Smooth muscle cell (in vitro differentiated cells): Measurements from ENCODE around the gene MAGI1. TPM values are rescaled to one million over a fixed set of nuclear protein-coding genes. Genes with fewer than 3 reads are reported as not detected.

Experiments used
- DNase-seq: peaks from one replicate; lab custom pipeline; 2025; ENCODE audit not compliant: unreplicated experiment; lab: John Stamatoyannopoulos, UW
- H2AFZ ChIP-seq: fragments of 200-600 bp; sonication (generic); 2 replicates; pipeline ENCODE4 v1.6.0; 2016; ENCODE audit warnings: antibody characterized with exemption, low read depth, mild to moderate bottlenecking
- H3F3A ChIP-seq: fragments of 200-600 bp; sonication (generic); 2 replicates; pipeline ENCODE4 v1.6.0; 2017; ENCODE audit warnings: antibody characterized with exemption, low read depth
- H3K27ac ChIP-seq: fragments of 200-600 bp; sonication (generic); 2 replicates; pipeline ENCODE4 v1.5.1; 2016; ENCODE audit warnings: low read depth, mild to moderate bottlenecking
- H3K27me3 ChIP-seq: fragments of 200-600 bp; sonication (generic); 2 replicates; pipeline ENCODE4 v1.6.1; 2016; ENCODE audit warnings: low read depth, mild to moderate bottlenecking
- H3K36me3 ChIP-seq: fragments of 200-600 bp; sonication (generic); 2 replicates; pipeline ENCODE4 v1.5.1; 2016; ENCODE audit warnings: low read depth
- H3K4me1 ChIP-seq: fragments of 200-600 bp; sonication (generic); 2 replicates; pipeline ENCODE4 v1.5.1; 2016; ENCODE audit warnings: low read depth
- H3K4me2 ChIP-seq: fragments of 200-600 bp; sonication (generic); 2 replicates; pipeline ENCODE4 v1.6.0; 2016; ENCODE audit warnings: mild to moderate bottlenecking
- H3K4me3 ChIP-seq: fragments of 200-600 bp; sonication (generic); 2 replicates; pipeline ENCODE4 v1.5.1; 2016; ENCODE audit warnings: mild to moderate bottlenecking
- H3K79me2 ChIP-seq: fragments of 200-600 bp; sonication (generic); 2 replicates; pipeline ENCODE4 v1.6.0; 2016; ENCODE audit warnings: low read depth, mild to moderate bottlenecking
- H3K9ac ChIP-seq: fragments of 200-600 bp; sonication (generic); 2 replicates; pipeline ENCODE4 v1.6.0; 2016; ENCODE audit warnings: low read depth
- H3K9me3 ChIP-seq: fragments of 200-600 bp; sonication (generic); replicated peaks from 2 replicates; pipeline ENCODE4 v1.5.1; 2016; ENCODE audit warnings: low read depth
- H4K20me1 ChIP-seq: fragments of 200-600 bp; sonication (generic); 2 replicates; pipeline ENCODE4 v1.6.0; 2016; ENCODE audit warnings: low read depth
- WGBS: methylation state at CpG from one replicate; pipeline ENCODE4 v1.1.7; 2016; ENCODE audit warnings: low lambda C conversion rate; 5-methylcytosine and 5-hydroxymethylcytosine counted together
- polyA plus RNA-seq: library from polyadenylated mRNA; unstranded; fragments of >200 nt; fragmentation: Nextera tagmentation; extraction: Ambion mirVana; gene quantifications from 2 replicates; pipeline ENCODE4 v1.2.1, GENCODE V29; 2016
- total RNA-seq: library from RNA; depleted of rRNA; stranded (reverse); fragments of >200 nt; gene quantifications from 2 replicates; pipeline ENCODE4 v1.2.3, GENCODE V29; 2014
- TF ChIP-seq, protein P1 (sequence below): fragments of 200-600 bp; sonication (generic); IDR thresholded peaks from 2 replicates; pipeline ENCODE4 v1.5.1; 2017; ENCODE audit warnings: borderline replicate concordance, mild to moderate bottlenecking, antibody characterized with exemption; ENCODE audit not compliant: insufficient read depth, poor library complexity, severe bottlenecking

The MAGI1 gene
- total and polyA plus RNA-seq, 2 experiments from 2014 or later = 9.9 to 23.3 TPM

DNA sequence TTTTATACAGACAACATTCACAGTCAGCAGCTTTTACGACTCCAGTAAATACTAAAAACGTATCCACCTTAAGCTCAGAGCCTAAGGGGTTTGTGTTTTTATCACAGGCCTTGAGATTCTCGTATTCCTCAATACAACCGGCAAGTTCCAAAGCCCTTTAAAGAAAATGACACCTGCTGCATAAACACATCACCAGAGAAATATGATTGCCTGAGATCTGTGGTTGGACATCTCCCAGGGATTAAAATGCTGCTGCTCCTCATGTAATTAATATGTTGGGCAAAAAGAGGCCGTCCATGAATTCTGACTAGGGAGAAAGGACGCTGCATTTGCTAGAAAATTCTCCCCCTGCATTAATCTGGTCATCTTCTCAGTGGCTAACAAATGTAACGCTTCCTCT, 544.8 kb downstream of the MAGI1 start:
- no peak overlapping the region for H3K9ac ChIP-seq
- no peaks in the 10 kb centered on the region for H3K36me3 ChIP-seq
- H3K4me1 ChIP-seq = peaks cover 6% of the 10 kb centered on the region
- H3K27me3 ChIP-seq = no peaks in the 10 kb centered on the region
- TF ChIP-seq, protein P1, sequence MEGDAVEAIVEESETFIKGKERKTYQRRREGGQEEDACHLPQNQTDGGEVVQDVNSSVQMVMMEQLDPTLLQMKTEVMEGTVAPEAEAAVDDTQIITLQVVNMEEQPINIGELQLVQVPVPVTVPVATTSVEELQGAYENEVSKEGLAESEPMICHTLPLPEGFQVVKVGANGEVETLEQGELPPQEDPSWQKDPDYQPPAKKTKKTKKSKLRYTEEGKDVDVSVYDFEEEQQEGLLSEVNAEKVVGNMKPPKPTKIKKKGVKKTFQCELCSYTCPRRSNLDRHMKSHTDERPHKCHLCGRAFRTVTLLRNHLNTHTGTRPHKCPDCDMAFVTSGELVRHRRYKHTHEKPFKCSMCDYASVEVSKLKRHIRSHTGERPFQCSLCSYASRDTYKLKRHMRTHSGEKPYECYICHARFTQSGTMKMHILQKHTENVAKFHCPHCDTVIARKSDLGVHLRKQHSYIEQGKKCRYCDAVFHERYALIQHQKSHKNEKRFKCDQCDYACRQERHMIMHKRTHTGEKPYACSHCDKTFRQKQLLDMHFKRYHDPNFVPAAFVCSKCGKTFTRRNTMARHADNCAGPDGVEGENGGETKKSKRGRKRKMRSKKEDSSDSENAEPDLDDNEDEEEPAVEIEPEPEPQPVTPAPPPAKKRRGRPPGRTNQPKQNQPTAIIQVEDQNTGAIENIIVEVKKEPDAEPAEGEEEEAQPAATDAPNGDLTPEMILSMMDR = no peak
- no peak for DNase-seq
- peaks cover 36% of the 10 kb centered on the region for H4K20me1 ChIP-seq
- 79% methylated on average over 7 of the region's 7 CpGs for WGBS
- H3K9me3 ChIP-seq = no peaks in the 10 kb centered on the region
- no peak overlapping the region for H3K4me2 ChIP-seq
- H3K27ac ChIP-seq = peak overlapping the region; percentile 16
- no peak overlapping the region for H2AFZ ChIP-seq
- no peak overlapping the region for H3K4me3 ChIP-seq
- no peaks in the 10 kb centered on the region for H3F3A ChIP-seq
- no peaks in the 10 kb centered on the region for H3K79me2 ChIP-seq

DNA sequence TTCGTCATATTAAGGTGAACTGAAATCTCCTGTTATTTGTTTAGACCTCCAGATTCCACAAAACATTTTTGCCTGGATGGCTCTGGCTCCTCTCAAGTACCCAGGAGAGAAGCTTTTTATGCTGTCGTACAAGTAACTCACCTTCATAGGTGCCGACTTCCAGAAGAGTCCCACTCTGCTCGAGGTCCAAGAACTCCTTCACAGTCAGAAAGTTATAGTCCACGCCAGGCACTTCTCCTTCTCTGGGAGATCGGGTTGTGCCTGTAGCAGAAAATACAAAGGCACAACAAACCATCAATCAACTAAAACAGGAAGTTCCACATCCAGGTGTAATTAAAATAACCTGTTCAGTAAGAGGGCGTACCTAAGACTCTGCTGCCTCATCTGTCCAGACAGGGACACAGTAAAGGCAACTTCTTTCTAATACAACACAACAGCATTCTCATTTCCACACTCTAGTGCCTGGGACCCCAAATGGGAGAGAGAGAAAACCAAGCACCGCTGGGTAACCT, 545.3 kb downstream of the MAGI1 start:
- TF ChIP-seq, protein P1 = no peak
- H3K27me3 ChIP-seq = no peaks in the 10 kb centered on the region
- H3K4me1 ChIP-seq = peaks cover 6% of the 10 kb centered on the region
- H4K20me1 ChIP-seq = peaks cover 32% of the 10 kb centered on the region
- no peaks in the 10 kb centered on the region for H3K9me3 ChIP-seq
- H3K4me2 ChIP-seq = no peak overlapping the region
- 76% methylated on average over 8 of the region's 8 CpGs for WGBS
- no peaks in the 10 kb centered on the region for H3K36me3 ChIP-seq
- no peaks in the 10 kb centered on the region for H3K79me2 ChIP-seq
- no peak for DNase-seq
- peak overlapping the region; percentile 41 for H3K27ac ChIP-seq
- H2AFZ ChIP-seq = no peak overlapping the region
- no peaks in the 10 kb centered on the region for H3F3A ChIP-seq
- no peak overlapping the region for H3K4me3 ChIP-seq
- H3K9ac ChIP-seq = no peak overlapping the region

DNA sequence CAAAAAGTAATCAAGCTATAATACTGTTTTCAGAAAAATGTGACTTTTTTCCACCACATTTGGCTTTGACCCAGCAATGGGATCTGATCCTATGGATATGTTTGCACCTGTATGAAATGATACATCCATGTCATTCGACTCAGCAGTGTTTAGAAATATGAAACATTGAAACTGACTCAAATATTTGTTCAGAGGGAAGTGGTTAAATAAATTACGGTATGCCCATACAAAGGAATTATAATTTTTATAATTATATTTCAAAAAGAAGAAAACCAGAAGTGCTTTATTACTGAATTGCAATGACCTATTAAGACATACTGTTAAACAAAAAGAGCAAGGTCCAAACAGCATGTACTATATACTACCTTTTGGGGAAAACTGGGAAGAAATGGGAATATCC, 546.5 kb downstream of the MAGI1 start:
- H3K4me2 ChIP-seq = no peak overlapping the region
- H3K27me3 ChIP-seq = no peaks in the 10 kb centered on the region
- TF ChIP-seq, protein P1 = no peak
- H3K79me2 ChIP-seq = no peaks in the 10 kb centered on the region
- no peak for DNase-seq
- no peaks in the 10 kb centered on the region for H3K9me3 ChIP-seq
- no peak overlapping the region for H3K27ac ChIP-seq
- H3K9ac ChIP-seq = no peak overlapping the region
- WGBS = 98% methylated on average over 2 of the region's 2 CpGs
- H2AFZ ChIP-seq = no peak overlapping the region
- no peaks in the 10 kb centered on the region for H3F3A ChIP-seq
- H3K4me3 ChIP-seq = no peak overlapping the region
- no peaks in the 10 kb centered on the region for H3K4me1 ChIP-seq
- H3K36me3 ChIP-seq = no peaks in the 10 kb centered on the region
- H4K20me1 ChIP-seq = peaks cover 23% of the 10 kb centered on the region

DNA sequence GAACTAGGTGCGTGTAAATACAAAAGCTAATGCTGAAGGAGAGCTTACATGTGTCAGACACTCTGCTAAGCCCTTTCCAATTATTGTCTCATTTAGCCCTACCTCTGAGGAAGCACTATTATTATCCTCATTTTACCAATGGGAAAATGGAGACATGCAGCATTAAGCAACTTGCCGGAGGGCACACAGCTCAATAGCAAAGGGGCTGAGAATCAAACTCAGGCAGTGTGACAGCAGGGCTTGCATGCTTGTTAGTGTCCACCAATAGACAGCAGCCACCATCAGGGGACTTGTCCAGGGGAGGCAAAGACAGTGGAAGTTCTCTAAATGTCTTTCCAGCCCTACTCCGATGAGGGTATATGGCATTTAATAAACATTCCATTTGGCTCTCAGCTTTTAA, 548.6 kb downstream of the MAGI1 start:
- 87% methylated on average over 3 of the region's 3 CpGs for WGBS
- TF ChIP-seq, protein P1 = no peak
- Histone ChIP-seq H3K9ac (no peak overlapping the region), H3K27me3 (no peaks in the 10 kb centered on the region), H3K79me2 (no peaks in the 10 kb centered on the region), H3K4me3 (no peak overlapping the region), H4K20me1 (peaks cover 39% of the 10 kb centered on the region), H3K4me2 (no peak overlapping the region), H3F3A (no peaks in the 10 kb centered on the region), H3K36me3 (no peaks in the 10 kb centered on the region), H3K27ac (no peak overlapping the region), H3K4me1 (no peaks in the 10 kb centered on the region), H3K9me3 (no peaks in the 10 kb centered on the region), H2AFZ (no peak overlapping the region)
- no peak for DNase-seq
